GM19035 (cell line): ENCODE measurements around the gene NCKAP1.
"Not testable (repeated sequence)": the region's sequence is repeated elsewhere in the genome, so short reads cannot be mapped to it uniquely, and the experiment has no call there.

Experiments used
- ATAC-seq: cut with Tn5 transposase; IDR thresholded peaks from one replicate; pipeline ENCODE4 v1.9.1; 2021; ENCODE audit not compliant: unreplicated experiment

Gene NCKAP1

GRCh38 chr2:183037553-183038340 lies 510 bp downstream of the NCKAP1 start:
- peak; percentile 47 for ATAC-seq

- no peak for ATAC-seq
Measured at GRCh38 chr2:183037074-183037552, 1.1 kb downstream of the NCKAP1 start.

GRCh38 chr2:183035954-183036669 lies 2.1 kb downstream of the NCKAP1 start:
- ATAC-seq: peak; percentile 58

- ATAC-seq: no peak
Measured at GRCh38 chr2:183035298-183035953, 2.8 kb downstream of the NCKAP1 start.

- ATAC-seq: no peak
Measured at GRCh38 chr2:183034806-183035205, 3.5 kb downstream of the NCKAP1 start.

GRCh38 chr2:183033951-183034350 lies 4.3 kb downstream of the NCKAP1 start:
- no peak for ATAC-seq

- no peak for ATAC-seq
Measured at GRCh38 chr2:183031911-183032794, 6.1 kb downstream of the NCKAP1 start.

- ATAC-seq: no peak
Measured at GRCh38 chr2:183029219-183029618, 9.0 kb downstream of the NCKAP1 start.

- no peak for ATAC-seq
Measured at GRCh38 chr2:183028108-183028507, 10.1 kb downstream of the NCKAP1 start.

- ATAC-seq: no peak
Measured at GRCh38 chr2:183027443-183027842, 10.8 kb downstream of the NCKAP1 start.

GRCh38 chr2:183026424-183026823 lies 11.8 kb downstream of the NCKAP1 start:
- no peak for ATAC-seq

- ATAC-seq: no peak
Measured at GRCh38 chr2:183025993-183026392, 12.3 kb downstream of the NCKAP1 start.

- ATAC-seq: no peak
Measured at GRCh38 chr2:183024339-183025095, 13.7 kb downstream of the NCKAP1 start.

- ATAC-seq: no peak
Measured at GRCh38 chr2:183022711-183023110, 15.5 kb downstream of the NCKAP1 start.

GRCh38 chr2:183021613-183022012 lies 16.6 kb downstream of the NCKAP1 start:
- ATAC-seq: no peak

- no peak for ATAC-seq
Measured at GRCh38 chr2:183019718-183020442, 18.4 kb downstream of the NCKAP1 start.

- not testable (repeated sequence) for ATAC-seq
Measured at GRCh38 chr2:183017845-183018244, 20.4 kb downstream of the NCKAP1 start.

- no peak for ATAC-seq
Measured at GRCh38 chr2:183014005-183014404, 24.3 kb downstream of the NCKAP1 start.

GRCh38 chr2:183011743-183012142 lies 26.5 kb downstream of the NCKAP1 start:
- no peak for ATAC-seq
